ENCODE results near the gene JAKMIP3. TPM values are rescaled to one million over a fixed set of nuclear protein-coding genes. Genes with fewer than 3 reads are reported as not detected.

The JAKMIP3 gene
- total RNA-seq, result 1.1 and 1.4 TPM in 2 replicates

DNA sequence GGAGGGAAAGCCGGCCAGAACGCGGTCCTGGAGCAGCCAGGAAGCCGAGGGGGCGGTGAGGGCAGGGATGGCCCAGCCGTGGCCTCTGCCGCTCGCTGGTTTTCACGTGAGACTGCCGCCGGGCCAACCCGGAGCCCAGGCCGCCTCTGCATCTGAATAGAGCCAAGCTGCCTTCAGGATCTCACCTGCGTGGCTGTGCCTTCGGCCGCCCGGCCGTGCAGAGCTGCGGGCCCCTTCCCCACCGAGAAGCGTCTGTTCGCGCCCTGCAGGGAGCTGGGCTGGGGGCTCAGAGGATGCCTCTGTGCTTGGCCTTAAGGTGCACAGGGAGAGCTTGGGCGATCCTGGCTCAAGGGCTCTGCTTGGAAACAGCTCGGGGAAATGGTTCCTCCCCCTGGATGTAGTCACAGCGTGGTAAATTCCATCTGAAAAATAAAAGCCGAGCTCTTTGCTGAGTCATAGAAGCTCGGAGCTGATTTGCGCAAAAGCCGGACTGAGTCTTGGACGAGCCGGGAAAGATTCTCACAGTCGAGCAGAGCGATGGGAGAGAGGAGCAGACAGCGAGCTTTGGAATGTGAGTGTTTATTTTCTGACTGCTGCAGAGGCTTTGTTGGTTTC, at the start of gene JAKMIP3:
Gene JAKMIP3, plus strand, starts transcription at position 456 of the 615 bp plus-strand sequence. CDS start 38,863 bp downstream, outside the sequence.
- intact Hi-C loops (cut with micrococcal nuclease), result no loop called here

DNA sequence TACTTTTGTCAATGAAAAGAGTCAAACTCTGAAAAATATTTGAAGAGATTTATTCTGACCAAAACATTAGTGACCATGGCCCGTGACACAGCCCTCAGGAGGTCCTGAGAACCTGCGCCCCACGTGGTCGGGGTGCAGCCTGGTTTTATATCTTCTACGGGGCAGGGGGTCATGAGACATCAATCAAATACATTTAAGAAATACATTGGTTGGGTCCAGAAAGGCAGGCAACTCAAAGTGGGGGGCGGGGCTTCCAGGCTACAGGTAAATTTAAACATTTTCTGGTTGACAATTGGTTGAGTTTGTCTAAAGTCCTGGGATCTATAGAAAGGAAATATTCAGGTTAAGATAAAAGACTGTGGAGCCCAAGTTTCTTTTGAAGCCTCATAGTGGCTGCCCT, 49.2 kb upstream of the JAKMIP3 start:
- intact Hi-C loops (cut with micrococcal nuclease), result no loop called here

DNA sequence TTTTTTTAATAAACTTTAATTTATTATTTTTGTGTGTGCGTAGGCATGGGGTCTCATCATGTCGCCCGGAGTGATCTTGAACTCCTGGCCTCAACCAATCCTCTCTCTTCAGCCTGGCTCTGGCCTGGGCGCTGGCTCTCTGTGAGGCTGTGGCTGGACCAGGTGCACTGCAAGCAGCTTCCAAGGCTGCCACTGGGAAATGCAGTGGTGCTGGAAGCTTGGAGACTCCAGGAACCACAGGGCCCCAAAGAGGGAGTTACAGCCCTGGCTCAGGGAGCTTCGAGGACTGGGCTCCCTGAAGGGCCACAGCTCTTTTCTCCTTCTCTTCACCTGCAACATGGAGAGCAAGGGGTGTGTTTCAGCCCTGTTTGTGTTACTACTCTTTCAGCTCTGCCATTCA, 47.3 kb upstream of the JAKMIP3 start:
- intact Hi-C loops (cut with micrococcal nuclease), result no loop called here

DNA sequence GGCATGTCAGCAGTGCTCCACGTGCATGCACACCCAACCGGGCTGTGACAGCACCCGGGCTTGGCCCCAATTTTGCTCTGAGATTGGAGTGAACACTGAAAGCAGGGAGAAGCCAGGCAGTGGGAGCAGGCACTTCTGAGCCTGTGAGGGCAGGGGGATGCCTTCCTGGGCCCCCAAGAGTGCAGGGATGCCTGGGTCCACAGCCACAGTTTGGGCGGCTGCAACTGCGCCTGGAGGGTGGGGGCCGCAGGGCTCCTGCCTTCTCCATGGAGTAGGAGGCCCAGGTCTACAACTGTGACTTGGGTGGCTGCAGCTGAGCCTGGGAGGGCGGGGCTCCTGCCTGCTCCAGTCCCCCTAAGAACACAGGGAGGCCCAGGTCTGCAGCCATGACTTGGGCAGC, 46.4 kb upstream of the JAKMIP3 start:
- intact Hi-C loops (cut with micrococcal nuclease), result no loop called here

DNA sequence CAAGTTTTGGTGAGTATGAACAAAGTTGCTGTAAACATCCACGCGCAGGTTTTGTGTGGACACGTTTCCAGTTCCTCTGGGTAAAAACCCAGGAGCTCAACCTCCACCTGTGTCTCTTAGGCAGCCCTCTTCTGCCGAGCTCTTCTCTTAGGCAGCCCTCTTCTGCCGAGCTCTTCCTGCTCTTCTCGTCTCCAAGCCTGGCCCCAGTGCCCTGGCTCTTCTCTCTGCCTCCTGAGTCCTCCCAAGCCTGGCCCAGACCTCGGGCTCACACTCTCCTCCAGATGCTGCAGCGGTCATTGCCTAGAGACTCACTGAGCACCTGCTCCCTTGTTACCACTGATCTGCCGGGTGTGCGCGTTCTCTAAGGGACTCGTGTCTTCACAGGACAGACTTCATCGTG, 45.3 kb upstream of the JAKMIP3 start:
- intact Hi-C loops (cut with micrococcal nuclease), result loop anchor here (5.0 kb wide), 2 partner anchors 118 to 568 kb away; partner anchors contain the start of gene PPP2R2D

DNA sequence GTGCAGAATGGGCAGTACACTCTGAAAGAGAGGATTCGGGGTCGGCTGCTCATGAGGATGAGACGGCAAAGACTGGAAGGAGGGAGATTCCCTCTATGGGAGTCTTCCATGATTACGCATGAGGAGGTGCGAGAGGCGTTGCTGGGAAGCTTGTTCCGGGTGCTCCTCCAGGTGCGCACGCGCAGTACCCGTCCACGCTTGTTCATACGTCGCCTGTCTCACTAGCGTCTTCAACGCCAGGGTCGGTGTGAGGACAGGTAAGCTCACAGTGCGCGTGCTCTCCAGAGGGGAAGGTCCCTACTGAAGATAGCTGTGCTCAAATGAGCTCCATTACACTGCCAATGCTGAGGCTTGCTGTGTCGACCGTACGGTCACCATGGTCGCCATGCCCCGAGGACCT, 44.7 kb upstream of the JAKMIP3 start:
- intact Hi-C loops (cut with micrococcal nuclease), result loop anchor here (5.0 kb wide), 2 partner anchors 119 to 569 kb away; partner anchors contain the start of gene PPP2R2D

DNA sequence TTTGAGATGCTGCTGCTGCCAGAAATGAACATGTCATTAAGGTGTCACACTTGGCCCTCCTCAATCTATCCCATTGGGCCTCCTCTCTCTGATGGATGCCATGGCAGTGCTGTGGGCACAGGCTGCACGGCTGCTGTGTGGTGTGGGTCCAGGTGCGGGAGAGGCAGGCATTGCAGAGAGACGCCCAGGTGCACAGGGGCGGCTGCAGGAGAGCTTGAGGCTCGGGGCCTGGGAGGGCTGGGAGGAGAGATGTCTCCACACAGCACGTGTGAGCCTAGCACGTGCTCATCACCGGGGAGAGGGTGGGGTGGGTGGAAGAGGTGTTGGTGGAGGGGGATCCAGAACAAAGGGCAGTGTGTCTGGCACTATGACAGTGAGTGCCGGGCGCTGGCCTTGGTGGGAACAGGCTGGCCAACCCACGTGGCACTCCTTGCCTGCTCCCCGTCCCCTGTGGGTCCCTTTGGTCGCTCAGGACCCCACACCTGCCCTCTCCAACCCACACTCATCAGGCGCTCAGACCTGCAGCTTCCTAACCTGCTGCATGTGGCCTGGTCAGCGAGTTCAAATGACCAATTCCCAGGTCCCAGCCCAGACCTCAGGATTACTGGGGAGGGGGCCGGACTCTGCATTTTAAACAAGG, 44.1 kb upstream of the JAKMIP3 start:
- intact Hi-C loops (cut with micrococcal nuclease), result loop anchor here (5.0 kb wide), 2 partner anchors 119 to 569 kb away; partner anchors contain the start of gene PPP2R2D

DNA sequence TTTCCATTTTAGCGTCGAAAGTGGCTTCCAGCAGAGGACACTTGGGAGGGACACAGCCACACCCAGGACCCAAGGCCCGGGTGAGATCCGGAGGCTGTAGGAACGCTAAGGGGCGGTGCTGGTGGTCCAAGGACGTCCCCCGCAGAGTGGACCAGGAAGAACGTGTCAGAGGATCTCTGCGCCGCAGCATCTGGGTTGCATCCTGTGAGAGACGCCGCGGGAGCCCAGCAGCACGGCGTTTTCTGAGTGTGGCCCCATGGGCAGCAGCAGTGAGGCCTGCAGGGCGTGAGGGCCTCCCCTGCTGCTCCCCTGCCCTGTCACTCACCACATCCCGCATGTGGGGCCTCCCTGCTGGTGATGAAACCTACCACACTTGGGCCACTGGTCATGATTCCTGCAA, 43.5 kb upstream of the JAKMIP3 start:
- intact Hi-C loops (cut with micrococcal nuclease), result loop anchor here (5.0 kb wide), 2 partner anchors 120 to 570 kb away; partner anchors contain the start of gene PPP2R2D

DNA sequence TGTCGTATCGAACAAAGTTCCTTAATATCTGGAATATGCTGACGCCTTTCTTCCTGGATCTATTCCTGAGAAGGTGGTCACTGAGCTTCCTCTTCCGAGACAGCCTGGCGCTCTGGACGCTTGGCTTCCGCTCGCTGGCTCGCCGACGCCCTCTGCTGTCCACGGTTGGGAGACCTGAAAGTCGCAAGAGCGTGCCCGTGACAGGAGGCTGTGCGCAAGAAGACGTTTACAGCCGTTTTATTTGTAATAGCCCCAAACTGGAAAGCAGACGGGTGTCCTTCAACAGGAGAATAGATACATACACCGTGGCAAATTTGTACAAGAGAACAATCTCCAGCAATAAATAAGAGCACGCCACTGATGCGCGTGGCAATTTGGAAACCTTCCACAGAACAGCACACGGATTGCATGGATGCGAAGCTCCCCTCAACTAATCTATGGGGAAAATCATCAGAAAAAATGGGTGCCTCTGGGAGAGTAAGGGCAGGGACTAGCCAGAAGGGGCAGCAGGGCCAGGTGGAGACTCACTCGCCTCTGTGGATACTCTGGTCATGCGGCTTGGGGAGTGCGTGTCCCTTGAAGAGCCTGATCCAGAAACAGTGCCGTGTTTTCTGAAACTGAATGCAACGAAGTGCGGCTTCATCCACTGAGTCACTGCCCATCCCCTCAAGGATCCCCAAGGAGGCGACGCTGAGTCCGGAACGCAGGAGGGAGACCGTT, 42.5 kb upstream of the JAKMIP3 start:
- intact Hi-C loops (cut with micrococcal nuclease), result loop anchor here (1.0 to 5.0 kb wide), 3 partner anchors 121 to 571 kb away; partner anchors contain the start of gene PPP2R2D

DNA sequence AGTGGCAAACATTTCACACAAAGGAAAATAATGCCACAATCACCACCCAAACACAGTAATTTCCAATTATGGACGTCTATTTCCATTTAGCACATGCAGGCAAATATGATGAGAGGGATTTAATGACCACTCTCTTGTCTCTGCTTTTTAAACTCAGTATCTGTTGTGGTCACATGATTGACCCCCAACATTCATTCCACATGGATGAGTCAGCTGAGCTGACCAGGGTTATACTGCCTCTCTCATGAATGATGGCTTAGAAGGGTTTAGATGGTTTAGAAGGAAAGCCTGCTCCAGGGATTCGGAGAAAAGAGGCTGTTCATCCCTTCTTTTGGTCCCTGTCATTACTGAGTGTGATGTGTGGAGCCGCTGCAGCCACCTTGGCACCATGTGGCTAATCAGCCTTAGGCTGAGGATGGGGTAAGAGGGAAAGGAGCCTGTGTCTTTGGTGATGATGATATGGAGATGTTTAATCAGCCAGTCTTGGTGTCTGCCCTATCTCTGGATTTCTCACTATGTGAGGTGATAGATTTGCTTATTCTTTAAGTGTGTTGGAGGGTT, 38.2 kb upstream of the JAKMIP3 start:
- intact Hi-C loops (cut with micrococcal nuclease), result no loop called here

DNA sequence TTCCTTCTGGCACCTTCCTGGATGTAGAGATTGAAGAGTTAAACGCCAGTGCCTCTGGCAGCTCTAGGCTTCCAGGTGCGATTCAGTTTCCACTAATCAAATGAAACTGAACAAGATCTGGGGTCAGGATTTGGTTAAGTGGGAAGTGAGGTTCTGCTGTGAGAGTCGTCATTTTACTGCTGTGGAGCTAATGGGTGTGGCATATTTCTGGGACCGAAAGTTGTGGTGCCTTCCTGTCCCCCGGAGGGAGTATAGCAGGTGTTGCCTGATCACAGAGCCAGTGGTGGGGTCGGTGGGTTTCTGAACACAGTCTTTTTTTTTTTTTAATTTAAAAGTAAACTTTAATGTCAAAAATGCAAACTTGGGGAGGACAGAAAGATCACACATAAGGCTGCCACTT, 37.0 kb upstream of the JAKMIP3 start:
- intact Hi-C loops (cut with micrococcal nuclease), result no loop called here

DNA sequence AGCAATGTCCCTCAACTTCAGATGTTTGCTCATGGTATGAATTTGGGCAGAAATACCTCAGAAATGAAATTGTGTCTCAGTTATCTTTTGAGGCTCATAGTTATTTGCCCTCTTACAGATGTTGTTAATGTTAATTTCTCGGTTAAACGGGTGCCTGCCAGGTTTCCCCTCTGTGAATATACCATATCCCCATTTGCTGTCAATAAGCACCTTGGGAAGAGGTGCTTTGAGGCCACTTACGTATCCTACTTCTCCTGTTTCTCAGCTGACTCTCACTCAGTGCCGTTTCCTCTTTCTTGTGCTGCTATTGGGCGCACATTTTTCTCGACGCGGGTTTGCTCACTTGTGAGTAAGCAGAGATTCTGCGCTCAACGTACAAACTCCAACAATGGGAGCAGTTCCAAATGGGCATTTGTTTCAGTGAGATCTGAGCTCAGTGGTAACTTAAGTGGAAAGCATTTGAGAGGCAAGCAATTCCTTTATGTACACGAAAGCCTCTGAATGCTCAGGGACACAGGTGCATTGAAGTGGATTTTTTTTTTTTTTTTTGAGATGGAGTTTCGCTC, 34.8 kb upstream of the JAKMIP3 start:
- intact Hi-C loops (cut with micrococcal nuclease), result no loop called here

DNA sequence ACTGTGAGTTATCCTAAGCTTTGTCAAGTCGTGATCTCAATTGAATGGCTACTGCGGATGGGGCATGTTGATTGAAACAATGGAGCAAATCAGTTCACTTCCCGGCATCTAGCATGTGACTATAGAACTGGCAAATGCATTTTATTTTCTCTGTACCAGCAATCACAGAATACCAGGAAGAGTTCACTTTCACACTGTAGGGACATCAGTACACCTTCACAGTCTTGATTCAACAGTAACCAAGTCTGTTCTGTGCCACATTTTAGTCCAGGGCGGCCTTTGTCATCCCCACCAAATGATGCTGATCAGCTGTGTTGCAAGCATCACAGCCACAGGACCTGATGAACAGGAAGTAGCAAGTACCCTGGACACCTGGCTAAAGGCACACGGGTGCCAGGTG, 32.1 kb upstream of the JAKMIP3 start:
- intact Hi-C loops (cut with micrococcal nuclease), result no loop called here

DNA sequence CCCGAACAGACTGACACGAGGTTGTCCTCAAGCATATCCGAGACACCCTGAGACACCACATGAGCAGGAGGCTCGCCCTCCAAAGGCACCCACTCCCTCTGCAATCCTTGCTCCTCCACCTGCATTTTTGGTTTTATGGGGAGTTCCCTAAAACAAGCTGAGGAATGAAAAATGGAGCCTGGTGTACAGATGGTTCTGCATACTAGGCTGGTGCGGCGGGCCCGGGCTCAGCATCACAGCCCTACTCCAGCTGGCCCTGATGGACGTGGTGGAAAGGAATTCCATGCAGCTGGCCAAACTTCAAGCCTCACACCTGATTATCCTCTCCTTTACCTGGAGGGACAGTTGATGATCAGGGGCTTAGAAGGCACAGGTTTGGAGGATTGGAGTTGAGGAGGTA, 30.3 kb upstream of the JAKMIP3 start:
- intact Hi-C loops (cut with micrococcal nuclease), result no loop called here

DNA sequence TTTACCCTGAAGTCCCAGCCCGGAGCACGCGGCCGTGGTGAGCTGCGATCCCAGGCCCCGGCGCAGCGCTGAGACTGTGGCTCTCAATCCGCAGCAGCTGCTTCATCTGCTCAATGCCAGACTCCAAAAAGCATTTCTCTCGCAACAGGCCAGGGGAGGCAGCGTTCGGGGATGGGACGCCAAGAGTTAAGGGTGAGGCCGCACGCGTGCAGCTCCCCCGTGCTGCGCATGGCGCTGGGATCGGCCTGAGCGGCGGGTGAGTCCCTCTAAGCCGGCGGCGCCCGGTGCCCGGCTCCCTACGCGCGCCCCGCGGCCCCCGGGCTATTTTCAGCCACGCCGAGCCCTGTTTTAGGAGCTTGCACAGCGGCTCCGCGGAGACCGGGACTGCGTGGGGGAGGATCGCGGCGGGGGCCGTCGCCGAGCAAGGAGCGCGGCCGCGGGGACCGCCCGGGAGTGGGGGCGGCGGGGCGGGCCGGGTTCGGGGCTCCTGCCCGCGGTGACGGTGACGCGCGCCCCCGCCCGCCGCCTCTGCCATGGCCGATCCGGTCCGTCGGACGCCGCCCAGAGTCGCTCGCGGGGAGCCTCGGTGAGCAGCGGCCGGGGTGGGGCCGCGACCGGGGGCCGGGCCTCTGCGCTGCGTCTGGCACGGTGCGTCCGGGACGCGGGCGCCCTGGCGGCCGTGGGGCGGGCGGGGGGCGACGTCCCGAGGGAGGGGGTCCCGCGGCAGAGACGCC, 29.4 kb upstream of the JAKMIP3 start:
- intact Hi-C loops (cut with micrococcal nuclease), result no loop called here

DNA sequence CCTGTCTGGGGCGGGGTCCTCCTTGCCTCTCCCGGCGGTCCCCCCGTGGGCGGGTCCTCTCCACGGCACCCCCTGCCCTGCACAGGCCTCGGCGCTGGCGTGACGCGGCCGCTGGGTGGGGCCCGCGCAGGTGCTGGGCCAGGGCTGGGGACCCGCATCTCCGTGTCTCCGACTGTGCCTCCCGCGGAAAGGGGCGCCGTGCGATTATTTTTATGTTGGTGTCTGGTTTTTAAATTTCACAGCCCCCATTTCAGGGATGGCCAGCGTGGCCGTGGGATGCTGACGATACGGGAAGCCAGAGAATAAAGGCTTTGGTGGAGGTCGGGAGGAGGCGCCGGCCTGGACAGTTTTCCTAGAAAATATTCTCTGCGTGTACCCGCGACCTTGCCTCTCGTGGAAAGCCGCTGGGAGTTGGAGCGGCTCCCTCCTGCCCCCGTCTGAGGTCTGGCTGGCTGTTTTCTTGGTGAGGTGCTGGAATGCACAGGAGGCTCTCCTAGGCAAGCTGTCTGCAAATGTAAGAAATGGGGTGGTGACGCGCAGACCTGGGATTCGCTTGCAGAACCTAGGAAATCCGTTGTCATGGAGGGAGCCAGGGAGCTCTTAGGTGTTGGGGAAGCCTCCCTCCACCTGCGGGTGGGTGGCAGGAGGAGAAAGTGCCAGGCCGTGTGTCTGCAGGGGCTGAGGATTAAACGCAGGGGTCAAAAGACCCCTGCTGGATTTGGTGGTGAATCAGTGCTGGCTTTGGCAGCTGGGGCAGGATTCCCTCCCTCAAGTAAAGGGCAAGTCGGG, 28.7 kb upstream of the JAKMIP3 start:
- intact Hi-C loops (cut with micrococcal nuclease), result no loop called here

DNA sequence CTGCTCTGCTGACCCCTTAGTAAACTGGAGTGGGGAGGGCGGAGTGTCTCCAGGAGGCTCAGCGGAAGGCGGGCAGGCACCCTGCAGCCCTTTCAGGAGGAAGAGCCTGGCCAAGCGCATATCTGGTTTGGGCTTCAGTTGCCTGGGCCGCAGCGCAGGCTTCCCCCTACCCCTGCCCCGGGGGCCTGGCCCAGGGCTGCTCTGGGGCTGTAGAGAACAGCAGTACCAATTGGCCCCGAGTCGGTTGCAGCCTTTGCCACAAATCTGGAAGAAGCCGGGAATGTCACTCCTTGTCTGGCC, 28.1 kb upstream of the JAKMIP3 start:
- intact Hi-C loops (cut with micrococcal nuclease), result no loop called here

DNA sequence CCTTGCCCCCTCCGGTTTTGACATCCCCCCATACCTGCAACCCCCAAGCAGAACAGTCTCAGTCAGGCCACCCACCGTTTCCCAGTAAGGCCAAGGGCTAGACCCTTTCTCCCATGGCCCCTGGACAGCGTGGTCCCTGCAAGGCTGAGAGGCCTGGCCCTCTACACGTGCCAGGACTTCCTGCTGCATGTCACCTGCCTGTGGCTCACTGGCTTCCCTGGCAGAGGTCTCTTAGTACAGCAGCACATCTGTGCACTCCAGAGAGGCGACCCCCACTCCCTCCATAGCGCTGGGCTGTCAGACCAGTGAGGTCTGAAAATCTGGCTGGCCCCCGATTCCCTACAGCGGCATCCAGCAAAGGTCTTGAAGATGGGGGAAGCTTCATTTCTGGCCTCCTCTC, 26.4 kb upstream of the JAKMIP3 start:
- intact Hi-C loops (cut with micrococcal nuclease), result no loop called here

DNA sequence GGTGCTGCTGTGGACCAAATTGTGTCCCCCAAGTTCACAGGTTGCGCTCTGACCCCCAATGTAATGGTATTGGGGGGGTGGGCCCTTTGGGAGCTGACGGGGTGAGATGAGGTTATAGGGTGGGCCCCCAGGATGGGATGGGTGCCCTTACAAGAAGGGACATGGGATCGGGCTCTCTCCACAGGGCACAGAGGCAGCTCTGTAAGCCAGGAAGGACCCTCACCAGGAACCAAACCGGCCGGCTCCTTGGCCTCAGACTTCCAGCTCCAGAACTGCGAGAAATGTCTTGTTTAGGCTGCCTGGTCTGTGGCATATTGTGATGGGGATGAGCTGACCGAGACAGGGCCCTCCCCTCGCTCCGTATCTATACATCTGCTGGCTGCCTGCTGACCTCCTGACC, 25.7 kb upstream of the JAKMIP3 start:
- intact Hi-C loops (cut with micrococcal nuclease), result no loop called here

DNA sequence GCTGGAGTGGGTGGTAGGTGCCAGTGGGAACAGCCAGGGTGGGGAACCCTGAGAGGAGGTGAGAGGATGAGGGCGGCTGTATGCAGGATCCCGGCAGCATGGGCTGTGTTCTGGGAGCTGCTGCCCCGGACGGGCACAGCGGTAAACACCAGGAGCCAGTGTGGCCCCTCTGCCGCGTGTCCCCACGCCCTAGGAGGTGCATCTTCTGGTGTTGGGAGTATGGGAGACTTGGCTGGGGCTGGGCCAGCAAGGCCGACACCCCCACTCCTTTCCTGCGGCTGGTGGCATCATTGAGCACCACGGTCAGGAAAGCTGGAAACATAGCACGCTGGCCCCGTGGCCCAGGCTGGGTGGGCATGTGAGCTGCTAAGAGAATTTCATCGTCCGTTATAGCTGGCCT, 24.4 kb upstream of the JAKMIP3 start:
- intact Hi-C loops (cut with micrococcal nuclease), result no loop called here

Data from T-helper 1 cell treated with Interleukin-12 subunit alpha and Interleukin-12 subunit beta and Interleukin-4 antibody, amounts not matched to agents 30 ng/mL and 1 ng/mL, for 36 hours (primary cell).